Keratinocyte (primary cell): ENCODE results near the gene RSPO3. TPM values are rescaled to one million over a fixed set of nuclear protein-coding genes. Genes with fewer than 3 reads are reported as not detected.

ENCODE experiments used
- DNase-seq: peaks from one replicate; pipeline ENCODE4 v3.0.0-alpha.2; 2011; ENCODE audit warnings: low read depth, missing footprints, low spot score
- FAIRE-seq: peaks from 2 replicates; lab custom pipeline; 2011; peaks lifted over from hg19 to GRCh38; lab: Jason Lieb, UNC
- H2AFZ ChIP-seq: 2 replicates; pipeline ENCODE4 v1.6.0; 2012; ENCODE audit warnings: low read length, control low read depth, inconsistent platforms; ENCODE audit not compliant: control insufficient read depth
- H3K27ac ChIP-seq: 2 replicates; pipeline ENCODE4 v1.5.1; 2011; ENCODE audit warnings: low read length; ENCODE audit not compliant: control insufficient read depth, insufficient read depth
- H3K27me3 ChIP-seq: 3 replicates; pipeline ENCODE4 v1.6.0; 2011; ENCODE audit warnings: low read length; ENCODE audit not compliant: control insufficient read depth, insufficient read depth; ENCODE audit errors: extremely low read depth
- H3K36me3 ChIP-seq, 2 experiments: 2 replicates in 1 of 2; 3 replicates in 1 of 2; pipeline ENCODE4 v1.5.1; 2011; ENCODE audit warnings: low read length in 2 of 2, mild to moderate bottlenecking in 1 of 2; ENCODE audit not compliant: control insufficient read depth in 2 of 2, insufficient read depth in 2 of 2; ENCODE audit errors: extremely low read depth in 1 of 2
- H3K4me1 ChIP-seq: 3 replicates; pipeline ENCODE4 v1.5.1; 2011; ENCODE audit warnings: low read length; ENCODE audit not compliant: control insufficient read depth, insufficient read depth; ENCODE audit errors: extremely low read depth
- H3K4me2 ChIP-seq: 3 replicates; pipeline ENCODE4 v1.6.0; 2011; ENCODE audit warnings: low read depth, low read length; ENCODE audit not compliant: control insufficient read depth, insufficient read depth; ENCODE audit errors: extremely low read depth
- H3K4me3 ChIP-seq, 3 experiments: fragments of 200-600 bp in 1 of 3; sonication (generic) in 1 of 3; 2 replicates in 2 of 3; 3 replicates in 1 of 3; pipeline ENCODE4 v1.5.1; 2011 to 2016; ENCODE audit warnings: low read length in 3 of 3, mild to moderate bottlenecking in 3 of 3, control low read depth in 2 of 3, inconsistent platforms in 1 of 3, low read depth in 1 of 3, mixed read lengths in 1 of 3, mixed run types in 1 of 3, moderate library complexity in 1 of 3; ENCODE audit not compliant: control insufficient read depth in 2 of 3, insufficient read depth in 2 of 3; ENCODE audit errors: extremely low read depth in 1 of 3
- H3K79me2 ChIP-seq: 2 replicates; pipeline ENCODE4 v1.6.0; 2012; ENCODE audit warnings: low read length; ENCODE audit not compliant: control insufficient read depth, insufficient read depth
- H3K9ac ChIP-seq: 3 replicates; pipeline ENCODE4 v1.6.0; 2011; ENCODE audit warnings: low read length; ENCODE audit not compliant: control insufficient read depth, insufficient read depth; ENCODE audit errors: extremely low read depth
- H3K9me1 ChIP-seq: 3 replicates; pipeline ENCODE4 v1.6.0; 2011; ENCODE audit warnings: low read length; ENCODE audit not compliant: control insufficient read depth, insufficient read depth; ENCODE audit errors: extremely low read depth
- H3K9me3 ChIP-seq: 2 replicates; pipeline ENCODE4 v1.5.1; 2012; ENCODE audit warnings: low read depth, low read length; ENCODE audit not compliant: control insufficient read depth
- H4K20me1 ChIP-seq: 3 replicates; pipeline ENCODE4 v1.6.0; 2011; ENCODE audit warnings: low read length; ENCODE audit not compliant: control insufficient read depth, insufficient read depth; ENCODE audit errors: extremely low read depth
- CTCF ChIP-seq, 3 experiments: IDR thresholded peaks in 1 of 3; conservative IDR thresholded peaks in 1 of 3; optimal IDR thresholded peaks in 1 of 3; 2 replicates in 2 of 3; 3 replicates in 1 of 3; pipeline versions ENCODE3 to v1.5.1; 2011; ENCODE audit warnings: low read length in 3 of 3, mild to moderate bottlenecking in 3 of 3, moderate library complexity in 2 of 3, control low read depth in 1 of 3, inconsistent platforms in 1 of 3; ENCODE audit not compliant: insufficient read depth in 2 of 3; ENCODE audit errors: extremely low read depth in 1 of 3
- EZH2 ChIP-seq: IDR thresholded peaks from one replicate; pipeline ENCODE4 v1.6.1; 2012; ENCODE audit warnings: inconsistent platforms, mild to moderate bottlenecking, low read length, moderate library complexity
- dilution Hi-C: fragments of 300-500 bp; cut with MboI; formaldehyde crosslinking; loops from one replicate; pipeline ENCODE4 v1.7.0; 2020; ENCODE audit warnings: low sequenced_read_pairs; ENCODE audit not compliant: extremely low pct_ligation_motif_present
- polyA plus RNA-seq, 5 experiments: library from polyadenylated mRNA; depleted of rRNA in 3 of 5; stranded (reverse) in 3 of 5; stranded (forward) in 1 of 5; unstranded in 1 of 5; fragments of >200 nt; gene quantifications; 1 replicate in 1 of 5; 2 replicates in 3 of 5; 3 replicates in 1 of 5; pipeline versions ENCODE4 v1.2.1 to v1.2.3, GENCODE V29; 2011 to 2012; ENCODE audit warnings: missing spikeins in 2 of 5, low read depth in 1 of 5, low replicate concordance in 1 of 5

The RSPO3 gene
- polyA plus RNA-seq, 1 donor (not counting 4 experiments of a cell fraction or from before 2014, with no cell fraction given): not detected

GRCh38 chr6:127111526-127111925, 6.9 kb upstream of the RSPO3 start:
- H3K4me1 ChIP-seq: no peaks in the 10 kb centered on the region
- H3K79me2 ChIP-seq: no peaks in the 10 kb centered on the region
- FAIRE-seq (no peak), DNase-seq (no peak)
- no peaks in the 10 kb centered on the region for H3K9me1 ChIP-seq
- no peak overlapping the region for H3K4me3 ChIP-seq
- no peak overlapping the region for H3K9ac ChIP-seq
- H3K27me3 ChIP-seq: peaks cover 18% of the 10 kb centered on the region
- H3K27ac ChIP-seq: no peak overlapping the region
- dilution Hi-C loops: no loop called here
- H2AFZ ChIP-seq: no peak overlapping the region
- no peaks in the 10 kb centered on the region for H4K20me1 ChIP-seq
- no peaks in the 10 kb centered on the region for H3K9me3 ChIP-seq
- no peak overlapping the region for H3K4me2 ChIP-seq
- TF ChIP-seq CTCF (optimal IDR thresholded peaks at IDR 0.05 in 1 of 3, IDR thresholded peaks at IDR 0.05 in 1 of 3, conservative IDR thresholded peaks at IDR 0.05 in 1 of 3; ENCODE audit: extremely low read depth in 1 of 3, insufficient read depth in 2 of 3, low read length in 3 of 3) (no peak), EZH2 (no peak)
- H3K36me3 ChIP-seq: no peaks in the 10 kb centered on the region

- no peaks in the 10 kb centered on the region for H3K9me1 ChIP-seq
- FAIRE-seq (no peak), DNase-seq (no peak)
- no peaks in the 10 kb centered on the region for H3K36me3 ChIP-seq
- peaks cover 41% of the 10 kb centered on the region for H3K27me3 ChIP-seq
- dilution Hi-C loops: no loop called here
- H3K9me3 ChIP-seq: no peaks in the 10 kb centered on the region
- H4K20me1 ChIP-seq: no peaks in the 10 kb centered on the region
- H3K9ac ChIP-seq: no peak overlapping the region
- H3K4me2 ChIP-seq: no peak overlapping the region
- H3K4me1 ChIP-seq: peaks cover under 1% of the 10 kb centered on the region
- H2AFZ ChIP-seq: no peak overlapping the region
- TF ChIP-seq EZH2 (no peak), CTCF (optimal IDR thresholded peaks at IDR 0.05 in 1 of 3, IDR thresholded peaks at IDR 0.05 in 1 of 3, conservative IDR thresholded peaks at IDR 0.05 in 1 of 3; ENCODE audit: extremely low read depth in 1 of 3, insufficient read depth in 2 of 3, low read length in 3 of 3) (no peak)
- H3K79me2 ChIP-seq: no peaks in the 10 kb centered on the region
- no peak overlapping the region for H3K27ac ChIP-seq
- no peak overlapping the region for H3K4me3 ChIP-seq
These were observed 4.2 kb upstream of the RSPO3 start for GRCh38 chr6:127114214-127114760.
